CD4-positive, alpha-beta T cell treated with Interleukin-17A for 1 hour (primary cell): ENCODE measurements around the gene ZNF177.
"Not testable (repeated sequence)": the region's sequence is repeated elsewhere in the genome, so short reads cannot be mapped to it uniquely, and the experiment has no call there.

Source experiments
- DNase-seq: peaks from one replicate; pipeline ENCODE4 v3.0.0-alpha.2; 2020

ZNF177 gene

DNA sequence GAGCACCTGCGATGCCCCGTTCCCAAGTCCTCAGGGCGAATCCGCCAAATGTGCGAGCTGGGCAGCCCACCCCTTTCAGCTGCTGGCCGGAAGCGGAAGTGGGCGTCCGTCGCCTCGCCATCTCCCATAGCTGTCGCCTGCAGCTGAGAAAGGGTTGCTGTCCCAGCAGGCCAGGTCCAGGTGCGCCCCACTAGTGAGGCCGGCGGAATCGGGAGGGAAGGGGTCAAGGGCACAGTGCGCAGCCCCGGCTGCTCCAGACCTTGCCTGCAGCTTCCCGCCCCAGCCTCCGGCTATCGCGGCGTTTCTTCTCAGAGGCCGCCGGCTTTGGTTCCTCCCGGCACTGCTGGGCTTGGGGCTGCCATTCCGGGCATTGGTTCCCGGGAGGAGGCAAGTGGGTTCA, at the start of gene ZNF177:
Gene ZNF177, plus strand, starts transcription at position 109 of the 400 bp plus-strand sequence. CDS start 15,299 bp downstream, outside the sequence.
- no peak for DNase-seq

DNA sequence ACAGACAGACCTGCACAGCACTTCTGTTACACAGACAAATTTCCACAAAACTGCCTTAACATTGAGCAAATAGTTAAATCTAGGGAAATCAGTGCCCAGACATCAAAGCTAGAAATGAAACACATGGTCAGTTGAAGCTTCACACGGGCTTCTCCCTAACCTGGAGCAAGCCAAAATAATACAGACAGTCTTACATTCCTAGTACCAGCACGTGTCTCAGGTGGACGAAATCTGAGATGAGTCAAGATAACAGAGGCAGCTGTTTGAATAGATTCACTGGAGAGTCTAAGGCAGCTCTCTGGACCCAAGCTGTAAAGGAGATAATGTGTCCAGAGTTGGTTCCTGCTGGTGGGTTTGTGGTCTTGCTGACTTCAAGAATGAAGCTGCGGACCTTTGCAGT, 49.1 kb upstream of the ZNF177 start:
- no peak for DNase-seq

DNA sequence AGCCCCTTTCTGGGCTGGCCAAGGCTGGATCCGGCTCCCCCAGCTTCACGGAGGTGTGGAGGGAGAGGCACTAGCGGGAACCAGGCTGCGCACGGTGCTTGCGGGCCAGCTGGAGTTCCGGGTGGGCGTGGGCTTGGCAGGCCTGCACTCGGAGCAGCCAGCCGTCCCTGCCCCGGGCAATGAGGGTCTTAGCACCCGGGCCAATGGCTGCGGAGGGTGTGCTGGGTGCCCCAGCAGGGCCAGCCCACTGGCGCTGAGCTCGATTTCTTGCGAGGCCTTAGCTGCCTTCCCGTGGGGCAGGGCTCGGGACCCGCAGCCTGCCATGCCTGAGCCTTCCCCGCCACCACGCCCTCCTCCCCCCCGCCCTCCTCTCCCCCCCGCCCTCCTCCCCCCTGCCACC, 41.5 kb upstream of the ZNF177 start:
- DNase-seq, result no peak

DNA sequence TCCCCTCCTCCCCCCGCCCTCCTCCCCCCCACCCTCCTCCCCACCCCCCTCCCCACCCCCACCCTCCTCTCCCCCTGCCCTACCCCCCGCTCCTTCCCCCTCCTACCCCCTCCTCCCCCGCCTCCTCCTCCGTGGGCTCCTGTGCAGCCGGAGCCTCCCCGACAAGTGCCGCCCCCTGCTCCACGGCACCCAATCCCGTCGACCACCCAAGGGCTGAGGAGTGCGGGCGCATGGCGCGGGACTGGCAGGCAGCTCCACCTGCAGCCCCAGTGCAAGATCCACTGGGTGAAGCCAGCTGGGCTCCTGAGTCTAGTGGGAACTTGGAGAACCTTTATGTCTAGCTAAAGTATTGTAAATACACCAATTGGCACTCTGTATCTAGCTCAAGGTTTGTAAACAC, 41.1 kb upstream of the ZNF177 start:
- not testable (repeated sequence) for DNase-seq

DNA sequence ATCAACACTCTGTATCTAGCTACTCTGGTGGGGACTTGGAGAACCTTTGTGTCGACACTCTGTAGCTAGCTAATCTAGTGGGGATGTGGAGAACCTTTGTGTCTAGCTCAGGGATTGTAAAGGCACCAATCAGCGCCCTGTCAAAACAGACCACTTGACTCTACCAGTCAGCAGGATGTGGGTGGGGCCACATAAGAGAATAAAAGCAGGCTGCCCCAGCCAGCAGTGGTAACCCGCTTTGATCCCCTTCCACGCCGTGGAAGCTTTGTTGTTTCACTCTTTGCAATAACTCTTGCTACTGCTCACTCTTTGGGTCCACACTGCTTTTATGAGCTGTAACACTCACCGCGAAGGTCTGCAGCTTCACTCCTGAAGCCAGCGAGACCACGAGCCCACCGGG, 40.6 kb upstream of the ZNF177 start:
- not testable (repeated sequence) for DNase-seq

DNA sequence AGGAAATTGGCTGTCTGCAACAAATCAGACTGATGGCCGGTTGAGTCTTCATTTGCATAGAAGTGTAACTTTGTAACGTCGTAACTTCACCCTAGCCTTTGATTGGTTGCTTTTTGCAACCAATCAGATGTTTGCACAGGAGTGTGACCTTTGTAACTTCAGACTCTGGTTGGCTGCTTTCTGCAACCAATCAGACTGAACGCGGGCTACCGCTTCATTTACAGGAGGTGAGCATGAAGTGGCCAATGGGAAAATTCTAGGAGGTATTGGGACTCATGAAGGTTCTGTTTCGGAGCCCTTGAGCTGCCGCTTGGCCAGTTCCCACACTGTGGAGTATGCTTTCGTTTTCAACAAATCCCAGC, 39.3 kb upstream of the ZNF177 start:
- peak; percentile 80 for DNase-seq

DNA sequence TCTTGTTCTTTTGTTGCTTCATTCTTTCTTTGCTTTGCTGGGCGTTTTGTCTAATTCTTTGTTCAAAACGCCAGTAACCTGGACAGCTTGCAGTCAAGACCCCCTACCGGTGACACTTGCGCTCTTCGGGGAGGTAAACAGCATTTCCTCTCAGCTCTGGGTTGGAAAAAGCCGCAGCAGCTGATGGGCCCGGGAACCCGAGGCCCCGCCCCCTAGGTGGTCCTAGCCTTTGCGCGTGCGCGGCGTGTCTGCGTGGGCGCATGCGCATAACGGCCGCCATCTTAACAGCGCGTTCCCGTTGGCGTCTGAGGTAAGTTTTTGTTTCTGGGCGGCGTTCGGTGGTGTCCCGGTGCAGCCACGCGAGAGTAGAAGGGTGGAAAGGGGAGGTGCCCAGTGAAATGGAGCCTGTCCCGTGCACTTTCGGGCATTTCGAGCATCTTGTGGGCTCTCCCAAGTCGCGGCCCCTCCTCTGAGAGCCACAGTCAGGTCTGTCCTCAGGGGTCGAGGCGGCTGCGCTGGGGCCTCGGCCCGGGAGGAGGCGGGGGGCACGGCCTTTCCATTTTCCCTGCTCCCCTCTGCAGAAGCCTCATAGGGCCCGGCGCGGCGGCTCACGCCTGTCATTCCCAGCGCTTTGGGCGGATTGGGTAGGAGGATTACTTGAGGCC, 38.8 kb upstream of the ZNF177 start, which contains the start of gene ZNF559:
Gene ZNF559, plus strand, starts transcription at position 261 of the 665 bp plus-strand sequence. CDS start 14,371 bp downstream, outside the sequence.
- DNase-seq, result peak; percentile 97

DNA sequence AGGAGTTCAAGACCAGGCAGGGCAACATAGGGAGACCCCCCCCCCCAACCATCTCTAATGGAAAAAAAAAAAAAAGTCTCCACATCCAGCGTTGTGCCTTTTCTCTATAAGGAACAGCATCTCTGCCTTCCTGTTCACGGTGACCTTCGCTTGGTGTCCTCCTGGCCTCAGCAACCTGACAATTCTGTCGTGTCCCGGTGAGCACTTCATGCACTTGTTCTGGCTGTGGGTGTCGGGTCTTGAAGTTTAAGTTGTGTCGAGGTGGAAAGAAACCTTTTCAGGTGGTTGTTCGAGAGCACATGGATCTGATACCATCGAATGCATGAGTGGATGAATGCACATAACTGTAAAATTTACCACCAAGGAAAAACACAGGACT, 38.2 kb upstream of the ZNF177 start:
- DNase-seq, result no peak

DNA sequence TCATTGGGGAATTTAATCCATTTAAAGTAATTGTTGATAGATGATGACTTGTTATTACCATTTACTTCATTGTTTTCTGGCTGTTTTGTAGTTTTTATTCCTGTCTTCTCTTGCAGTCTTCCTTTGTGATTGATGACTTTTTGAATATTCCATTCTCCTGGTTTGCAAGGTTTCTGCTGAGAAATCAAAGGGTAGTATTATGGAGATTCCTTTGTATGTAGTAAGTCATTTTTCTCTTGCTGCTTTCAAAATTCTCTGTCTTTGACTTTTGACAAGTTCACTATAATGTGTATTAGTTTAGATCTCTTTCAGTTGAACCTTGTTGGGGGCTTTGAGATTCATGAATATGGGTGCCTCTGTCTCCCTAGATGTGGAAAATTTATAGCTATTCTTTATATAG, 32.8 kb upstream of the ZNF177 start:
- DNase-seq, result no peak

DNA sequence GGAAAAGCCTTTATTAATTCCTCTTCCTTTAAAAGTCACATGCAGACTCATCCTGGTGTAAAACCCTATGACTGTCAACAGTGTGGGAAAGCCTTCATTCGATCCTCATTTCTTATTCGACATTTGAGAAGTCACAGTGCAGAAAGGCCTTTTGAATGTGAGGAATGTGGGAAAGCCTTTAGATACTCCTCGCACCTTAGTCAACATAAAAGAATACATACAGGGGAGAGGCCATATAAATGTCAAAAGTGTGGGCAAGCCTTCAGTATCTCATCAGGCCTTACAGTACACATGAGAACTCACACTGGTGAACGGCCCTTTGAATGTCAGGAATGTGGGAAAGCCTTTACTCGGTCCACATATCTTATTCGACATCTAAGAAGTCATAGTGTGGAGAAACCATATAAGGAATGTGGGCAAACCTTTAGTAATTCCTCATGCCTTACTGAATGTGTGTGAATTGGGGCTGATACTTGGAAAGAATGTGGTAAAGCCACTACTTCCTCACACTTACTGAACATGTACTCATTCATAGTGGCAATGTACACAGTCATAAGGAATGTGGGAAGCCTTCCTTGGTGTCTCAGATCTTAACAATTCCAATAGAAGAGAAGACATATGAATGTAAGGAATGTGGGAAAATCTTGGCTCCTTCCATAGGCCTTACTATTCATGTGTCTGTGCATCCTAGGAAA, 20.1 kb upstream of the ZNF177 start:
- DNase-seq, result no peak

DNA sequence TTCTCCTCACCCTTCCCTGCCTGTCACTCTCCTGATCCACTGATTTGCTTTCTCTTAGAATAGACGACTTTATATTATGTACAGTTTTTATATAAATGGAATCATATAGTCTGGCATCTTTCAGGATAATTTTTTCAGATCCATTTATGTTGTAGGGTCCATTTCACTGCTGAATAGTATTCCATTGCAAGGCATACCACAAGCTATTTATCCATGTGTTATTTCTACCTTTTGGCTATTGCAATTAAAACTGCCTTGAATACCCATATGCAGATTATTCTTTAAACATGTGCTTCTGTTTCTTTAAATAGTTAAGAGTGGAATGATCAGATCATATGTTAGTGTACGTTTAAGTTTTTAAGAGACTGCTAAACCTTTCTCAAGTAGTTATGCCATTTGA, 17.8 kb upstream of the ZNF177 start:
- DNase-seq, result no peak

DNA sequence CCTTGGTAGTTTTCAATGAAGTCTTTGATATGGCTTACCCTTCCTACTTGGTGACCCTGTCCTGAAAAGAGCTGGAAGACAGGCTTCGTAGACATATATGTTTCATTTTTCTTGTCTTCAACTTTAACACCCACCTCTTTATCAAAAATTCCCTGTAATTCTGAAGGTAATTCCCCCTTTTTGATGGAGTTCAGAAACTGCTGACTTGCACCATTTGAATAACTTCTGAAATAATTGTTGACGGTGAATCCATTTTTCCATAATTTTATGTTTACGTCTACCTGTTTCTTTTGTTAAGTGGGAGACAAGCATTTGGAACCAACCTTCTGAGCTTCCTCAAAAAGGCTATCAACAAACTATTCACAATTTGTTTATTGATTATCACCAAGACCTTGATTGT, 14.6 kb upstream of the ZNF177 start:
- DNase-seq, result no peak

DNA sequence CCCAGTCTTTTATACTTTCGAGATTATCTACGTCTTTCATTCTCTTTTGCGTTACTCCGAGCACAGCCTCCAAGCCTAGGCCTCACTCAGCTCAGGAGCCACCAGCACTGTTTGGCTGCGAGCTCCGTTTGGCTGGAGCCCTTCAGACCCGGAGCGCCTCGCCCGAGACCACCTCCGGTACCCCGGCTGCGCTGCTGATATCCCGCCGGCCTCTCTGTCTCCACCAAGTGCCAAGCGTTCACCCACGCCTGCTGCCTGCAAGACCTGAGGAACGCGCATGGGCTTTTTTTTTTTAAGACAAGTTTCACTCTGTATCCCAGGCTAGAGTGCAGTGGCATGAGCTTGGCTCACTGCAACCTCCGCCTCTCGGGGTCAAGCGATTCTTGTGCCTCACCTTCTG, 14.1 kb upstream of the ZNF177 start:
- no peak for DNase-seq

DNA sequence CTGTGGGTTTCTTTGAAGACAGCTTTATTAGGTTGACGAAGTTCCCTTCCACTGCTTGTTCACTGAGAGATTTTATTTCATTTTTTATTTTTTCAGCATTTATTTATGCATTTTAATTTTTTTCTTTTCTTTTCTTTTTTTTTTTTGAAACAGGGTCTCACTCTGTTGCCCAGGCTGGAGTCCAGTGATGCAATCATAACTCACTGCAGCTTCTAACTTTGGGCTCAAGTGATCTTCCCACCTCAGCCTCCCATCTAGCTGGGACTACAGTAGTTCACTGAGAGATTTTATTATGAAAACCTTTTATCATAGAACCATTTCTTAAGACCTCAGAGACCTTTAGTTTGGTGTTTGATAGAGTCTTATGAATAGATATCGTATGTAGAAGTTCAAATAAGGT, 10.3 kb upstream of the ZNF177 start:
- DNase-seq, result no peak

DNA sequence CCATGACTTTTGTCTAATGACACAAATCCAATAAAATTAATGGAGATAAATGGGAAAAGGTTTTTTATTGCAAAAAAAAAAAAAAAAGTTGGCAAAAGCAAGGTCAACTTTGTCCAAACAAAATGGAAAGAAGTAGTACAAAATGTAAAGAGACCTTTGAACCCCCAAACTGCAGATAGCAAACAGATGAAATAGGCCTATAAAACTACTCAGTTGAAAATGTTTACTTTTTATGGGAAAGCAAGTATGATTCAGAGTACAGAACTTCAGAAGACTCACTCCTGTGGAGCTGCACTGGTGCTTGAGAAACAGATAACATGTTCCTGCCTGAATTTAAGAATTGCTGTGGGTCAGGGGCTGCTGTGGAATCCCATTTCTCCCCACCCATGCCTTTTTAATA, 9.8 kb upstream of the ZNF177 start:
- no peak for DNase-seq

DNA sequence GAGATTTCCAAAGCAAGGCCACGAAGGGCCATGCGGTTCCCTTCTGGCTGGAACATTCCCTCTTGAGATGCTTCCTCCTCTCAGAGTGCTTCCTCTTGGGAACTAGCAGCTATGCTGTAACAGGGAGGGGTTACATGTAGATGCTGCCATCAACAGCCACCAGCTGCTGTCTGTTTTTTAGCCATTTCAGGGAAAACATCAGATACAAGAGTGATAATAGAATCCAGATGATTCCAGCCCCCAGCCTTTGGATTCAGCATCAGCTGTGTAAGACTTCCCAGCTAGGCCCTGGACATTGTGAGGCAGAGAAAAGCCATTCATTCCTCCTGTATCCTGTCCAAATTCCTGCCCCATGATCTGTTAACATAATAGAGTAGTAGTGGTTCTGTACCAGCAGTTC, 8.2 kb upstream of the ZNF177 start:
- no peak for DNase-seq

DNA sequence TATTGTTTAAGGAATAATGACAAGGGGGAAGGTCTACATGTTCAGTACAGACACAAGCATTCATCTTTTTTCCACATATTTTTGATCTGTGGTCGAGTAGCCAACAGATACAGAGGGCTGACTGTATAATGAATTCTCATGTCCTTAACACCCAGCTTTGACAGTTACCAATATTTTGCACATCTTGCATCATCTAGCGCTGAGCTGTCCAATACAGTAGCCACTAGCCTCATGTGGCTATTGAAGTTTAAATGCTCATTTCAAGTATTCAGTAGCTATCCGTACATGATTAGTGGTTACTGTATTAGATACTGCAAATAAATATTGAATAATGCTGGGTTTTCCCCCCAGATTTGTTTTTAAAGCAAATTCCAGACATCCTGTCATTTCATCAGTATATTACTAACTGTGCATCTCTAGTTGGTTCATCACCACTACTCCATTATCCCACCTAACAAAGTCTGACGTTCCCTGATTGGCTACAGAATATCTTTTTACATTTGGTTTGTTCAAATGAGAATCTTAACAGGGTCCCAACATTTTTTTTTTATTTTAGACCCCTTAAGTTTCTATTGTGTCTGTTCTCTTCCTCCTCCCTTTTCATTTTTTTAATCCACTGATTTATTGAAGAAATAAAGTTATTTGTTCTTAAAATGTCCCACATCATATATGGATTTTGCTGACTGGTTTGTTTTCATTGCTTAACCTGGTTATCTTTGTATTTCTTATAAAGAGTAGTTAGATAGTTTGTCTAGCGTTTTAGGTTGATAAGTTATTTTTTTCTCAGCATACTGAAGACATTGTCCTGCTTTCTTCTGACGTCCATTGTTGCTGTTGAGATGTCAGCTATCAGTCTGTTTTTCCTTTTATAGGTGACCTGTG, 8.2 kb downstream of the ZNF177 start:
- no peak for DNase-seq

DNA sequence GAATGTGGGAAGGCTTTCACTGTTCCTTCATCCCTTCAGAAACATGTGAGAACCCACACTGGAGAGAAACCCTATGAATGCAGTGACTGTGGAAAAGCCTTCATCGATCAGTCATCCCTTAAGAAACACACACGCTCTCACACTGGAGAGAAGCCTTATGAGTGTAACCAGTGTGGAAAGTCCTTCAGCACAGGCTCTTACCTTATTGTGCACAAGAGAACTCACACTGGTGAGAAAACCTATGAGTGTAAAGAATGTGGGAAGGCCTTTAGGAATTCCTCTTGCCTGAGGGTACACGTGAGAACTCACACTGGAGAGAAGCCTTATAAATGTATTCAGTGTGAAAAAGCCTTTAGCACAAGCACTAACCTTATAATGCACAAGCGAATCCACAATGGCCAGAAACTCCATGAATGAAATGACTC, 18.6 kb downstream of the ZNF177 start:
- DNase-seq, result no peak

DNA sequence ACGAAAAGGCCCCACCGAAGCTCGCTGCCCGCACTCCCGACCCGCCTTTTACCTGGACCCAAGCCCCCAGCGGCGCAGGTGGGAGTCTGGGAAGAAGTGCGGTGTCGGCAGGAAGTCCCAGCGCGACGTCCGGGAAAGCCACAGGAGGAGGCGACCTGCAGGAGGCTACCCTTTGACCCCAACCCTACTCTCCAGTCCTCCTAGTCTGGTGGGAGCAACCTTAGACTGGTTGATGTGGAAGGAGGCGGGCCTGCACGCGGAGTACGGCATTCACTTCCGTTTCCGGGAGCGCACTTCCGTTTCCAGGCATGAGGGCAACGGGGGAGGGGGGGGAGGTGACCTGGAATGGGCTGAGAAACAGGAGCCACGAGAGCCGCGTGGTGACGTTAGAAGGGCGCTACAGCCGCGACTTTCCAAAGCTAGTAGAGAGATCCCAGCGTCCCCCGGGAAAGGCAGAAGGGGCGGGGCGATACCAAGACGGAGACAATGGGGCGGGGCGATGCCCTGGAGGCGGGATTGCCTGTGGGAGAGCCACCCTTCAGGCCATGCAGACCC, 44.1 kb downstream of the ZNF177 start:
- peak; percentile 40 for DNase-seq

DNA sequence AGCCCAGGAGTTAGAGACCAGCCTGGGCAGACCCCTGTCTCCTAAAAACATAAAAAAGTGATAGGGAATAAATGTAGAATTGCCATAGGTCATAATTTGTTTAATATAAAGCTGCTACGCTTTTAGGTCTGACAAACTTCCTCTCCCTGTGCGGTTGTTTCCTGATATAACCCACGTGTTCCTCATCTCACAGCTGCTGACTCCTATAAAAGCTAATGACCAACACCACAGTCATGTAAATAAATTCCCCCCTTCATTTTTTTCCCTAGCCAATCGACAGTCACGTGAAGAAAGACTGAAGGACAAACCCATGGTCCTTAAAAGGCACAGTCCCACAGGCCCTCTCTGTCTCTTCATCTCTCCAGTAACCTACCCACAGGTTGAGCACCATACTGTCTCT, 45.0 kb downstream of the ZNF177 start:
- no peak for DNase-seq

DNA sequence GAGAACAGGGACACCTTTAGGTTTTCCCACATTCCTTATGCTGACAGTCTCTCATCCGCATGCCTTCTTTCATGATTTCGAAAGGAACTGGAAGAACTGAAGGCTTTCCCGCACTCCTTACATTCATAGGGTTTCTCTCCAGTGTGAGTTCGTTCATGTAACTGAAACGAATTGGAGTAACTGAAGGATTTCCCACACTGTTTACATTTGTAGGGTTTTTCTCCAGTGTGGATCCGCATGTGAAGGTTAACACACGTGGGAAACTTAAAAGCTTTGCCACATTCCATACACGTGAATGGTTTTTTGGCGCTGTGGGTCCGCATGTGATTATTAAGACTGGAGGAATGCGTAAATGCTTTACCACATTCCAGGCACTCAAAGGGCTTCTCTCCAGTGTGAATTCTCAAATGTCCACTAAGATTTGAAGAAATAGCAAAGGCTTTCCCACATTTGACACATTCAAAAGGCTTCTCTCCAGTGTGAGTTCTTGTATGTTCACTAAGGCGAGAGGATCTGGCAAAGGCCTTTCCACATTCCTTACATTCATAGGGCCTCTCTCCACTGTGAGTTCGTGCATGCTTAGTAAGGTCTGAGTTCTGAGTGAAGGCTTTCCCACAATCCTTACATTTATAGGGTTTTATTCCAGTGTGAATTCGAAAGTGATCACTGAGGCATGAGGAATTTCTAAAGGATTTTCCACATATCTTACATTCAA, 50.6 kb downstream of the ZNF177 start:
- no peak for DNase-seq

DNA sequence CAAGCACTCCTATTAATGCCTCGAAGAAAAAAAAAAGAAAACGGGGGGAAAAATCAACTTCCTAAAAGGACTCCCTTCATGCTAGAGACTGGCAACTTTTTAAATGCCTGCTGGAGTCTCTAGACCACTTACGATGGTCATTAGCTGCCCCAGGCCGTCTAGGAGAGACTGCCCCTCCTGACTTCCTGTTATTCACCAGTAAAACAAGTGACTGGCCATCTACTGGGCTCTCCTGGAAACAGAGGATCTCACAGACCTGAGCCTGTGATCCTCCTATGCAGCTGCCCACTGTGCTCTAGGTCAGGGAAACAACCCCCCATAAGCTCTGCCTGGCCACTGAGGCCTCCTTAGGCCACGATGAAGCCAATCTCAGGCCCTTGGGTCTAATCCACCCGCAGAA, 65.1 kb downstream of the ZNF177 start:
- DNase-seq, result no peak

DNA sequence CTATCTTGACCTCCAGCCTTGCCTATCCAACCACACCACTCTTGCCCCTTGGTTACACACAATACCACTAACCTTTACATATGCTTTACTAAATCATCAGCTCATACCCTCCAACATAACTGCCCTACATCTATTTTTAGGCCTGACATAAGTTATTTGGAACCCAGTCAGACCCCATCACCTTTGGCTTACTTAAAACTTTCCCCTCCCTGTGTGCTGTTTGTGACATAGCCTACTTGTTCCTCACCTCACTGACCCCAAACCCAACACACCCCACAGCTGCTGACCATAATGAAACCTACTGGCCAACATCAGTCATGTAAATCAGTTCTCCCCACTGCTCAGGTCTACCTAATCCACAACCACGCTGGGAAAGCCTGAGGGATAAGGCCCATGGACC, 67.6 kb downstream of the ZNF177 start:
- no peak for DNase-seq
